HepG2 (cell line): ENCODE data around the gene EPS8L3. TPM values are rescaled to one million over a fixed set of nuclear protein-coding genes. Genes with fewer than 3 reads are reported as not detected.
"Not testable (repeated sequence)": the region's sequence is repeated elsewhere in the genome, so short reads cannot be mapped to it uniquely, and the experiment has no call there.

Experiments used
- ATAC-seq: fragments of 200-7000 bp; cut with Tn5 transposase; 3 replicates; pipeline ENCODE4 v1.9.1; 2020; ENCODE audit warnings: mild to moderate bottlenecking, moderate library complexity
- BruUV-seq: library from RNA; stranded (reverse); fragments of 400-500 nt; replicated peaks from 2 replicates; lab custom pipeline; 2021; lab: Mats Ljungman, UMichigan
- CTCF ChIA-PET: fragments of 300-600 bp; formaldehyde crosslinking; extraction: SDS; loops from one replicate; lab custom pipeline; 2021; ENCODE audit warnings: low total read pairs, inconsistent platforms, low intra/inter-chr PET ratio; lab: Yijun Ruan, JAX
- POLR2A ChIA-PET: fragments of 350-600 bp; sonication (Branson Sonifier 250); formaldehyde crosslinking; loops from one replicate; lab custom pipeline; 2020; ENCODE audit warnings: antibody characterized with exemption, inconsistent platforms; lab: Yijun Ruan, JAX
- DNase-seq: peaks from one replicate; pipeline ENCODE4 v3.0.0-alpha.2; 2015; ENCODE audit warnings: low spot score
- FAIRE-seq: peaks from 3 replicates; lab custom pipeline; 2011; peaks lifted over from hg19 to GRCh38; lab: Jason Lieb, UNC
- H2AFZ ChIP-seq: one replicate; pipeline ENCODE4 v1.6.1; 2011; ENCODE audit warnings: low read length, inconsistent platforms
- H3K27ac ChIP-seq: fragments of 300-600 bp; 3 replicates; pipeline ENCODE4 v1.8.0; 2011; ENCODE audit warnings: mixed run types, mild to moderate bottlenecking, mixed read lengths, low read length, inconsistent platforms; ENCODE audit not compliant: insufficient read depth; ENCODE audit errors: extremely low read length
- H3K27me3 ChIP-seq, 2 experiments: fragments of 200-600 bp in 1 of 2; 2 replicates in 1 of 2; 3 replicates in 1 of 2; pipeline versions ENCODE4 v1.6.0 to v1.8.0; 2011; ENCODE audit warnings: low read length in 2 of 2, mild to moderate bottlenecking in 2 of 2, moderate library complexity in 2 of 2, inconsistent platforms in 1 of 2; ENCODE audit not compliant: insufficient read depth in 2 of 2, control insufficient read depth in 1 of 2
- H3K36me3 ChIP-seq, 2 experiments: fragments of 200-600 bp in 1 of 2; replicated peaks in 1 of 2; 2 replicates in 1 of 2; 3 replicates in 1 of 2; pipeline versions ENCODE4 v1.5.1 to v1.8.0; 2011; ENCODE audit warnings: low read length in 2 of 2, inconsistent platforms in 1 of 2; ENCODE audit not compliant: insufficient read depth in 2 of 2, control insufficient read depth in 1 of 2
- H3K4me1 ChIP-seq: 2 replicates; pipeline ENCODE4 v1.5.1; 2012; ENCODE audit warnings: low read length, inconsistent platforms; ENCODE audit not compliant: insufficient read depth
- H3K4me2 ChIP-seq: 2 replicates; pipeline ENCODE4 v1.6.0; 2011; ENCODE audit warnings: low read depth, low read length, inconsistent platforms
- H3K4me3 ChIP-seq, 3 experiments: fragments of 200-600 bp in 1 of 3; sonication (generic), shearing (Covaris generic) in 1 of 3; replicated peaks in 1 of 3; 2 replicates each; pipeline ENCODE4 v1.5.1; 2011 to 2016; ENCODE audit warnings: low read length in 3 of 3, inconsistent platforms in 2 of 3, low read depth in 2 of 3, mild to moderate bottlenecking in 2 of 3, control low read depth in 1 of 3, mixed read lengths in 1 of 3; ENCODE audit not compliant: insufficient read depth in 1 of 3
- H3K79me2 ChIP-seq: one replicate; pipeline ENCODE4 v1.6.1; 2011; ENCODE audit warnings: low read length, inconsistent platforms; ENCODE audit not compliant: insufficient read depth
- H3K9ac ChIP-seq: 2 replicates; pipeline ENCODE4 v1.6.0; 2011; ENCODE audit warnings: mild to moderate bottlenecking, low read depth, low read length, inconsistent platforms; ENCODE audit not compliant: insufficient read depth
- H3K9me3 ChIP-seq: 2 replicates; pipeline ENCODE4 v1.5.1; 2012; ENCODE audit warnings: mild to moderate bottlenecking, low read length
- H4K20me1 ChIP-seq: 2 replicates; pipeline ENCODE4 v1.6.0; 2011; ENCODE audit warnings: inconsistent platforms, mild to moderate bottlenecking, low read length, moderate library complexity; ENCODE audit not compliant: insufficient read depth
- LRRFIP1 ChIP-seq: sonication (generic); formaldehyde crosslinking; conservative IDR thresholded peaks from 2 replicates; pipeline ENCODE4 v1.4.0; 2020; ENCODE audit warnings: missing genetic modification reagents
- SP5 ChIP-seq: IDR thresholded peaks from 2 replicates; pipeline ENCODE4 v1.6.1; 2016; ENCODE audit warnings: low read depth, borderline replicate concordance
- ZFX ChIP-seq: sonication (generic); formaldehyde crosslinking; IDR thresholded peaks from 2 replicates; pipeline ENCODE4 v1.4.0; 2020; ENCODE audit warnings: mild to moderate bottlenecking, low read depth, missing genetic modification reagents, moderate library complexity
- WGBS: methylation state at CpG from one replicate; pipeline ENCODE4 v1.1.6; 2017; ENCODE audit warnings: low lambda C conversion rate; 5-methylcytosine and 5-hydroxymethylcytosine counted together
- in situ Hi-C: cut with HindIII; loops from 2 replicates; pipeline ENCODE4 v1.10.0; 2017; ENCODE audit warnings: low pct_unique_long_range_greater_than_20kb; ENCODE audit not compliant: extremely low pct_ligation_motif_present
- intact Hi-C: fragments of 100-400 bp; cut with micrococcal nuclease; formaldehyde crosslinking; loops from one replicate; pipeline ENCODE4 v1.10.0; 2022; ENCODE audit not compliant: unreplicated experiment
- polyA plus RNA-seq, 8 experiments: library from polyadenylated mRNA; depleted of rRNA in 3 of 8; stranded (reverse) in 7 of 8; unstranded in 1 of 8; fragments of >200 nt; fragmentation: Illumina TruSeq in 4 of 8; extraction: Trizol in 4 of 8; gene quantifications; 2 replicates each; pipeline versions ENCODE4 v1.2.1 to v1.2.3, GENCODE V29; 2011 to 2016; ENCODE audit warnings: low read depth in 4 of 8, missing spikeins in 1 of 8, mixed read lengths in 1 of 8; ENCODE audit not compliant: insufficient read depth in 1 of 8
- total RNA-seq, 5 experiments: library from RNA; depleted of rRNA; stranded (reverse); fragments of >200 nt; fragmentation: Illumina TruSeq; extraction: Trizol; gene quantifications; 2 replicates each; pipeline ENCODE4 v1.2.3, GENCODE V29; 2016; ENCODE audit warnings: low read depth in 1 of 5

Gene EPS8L3
- total and polyA plus RNA-seq, 2 of the 13 experiments (the other 11 are each of a cell fraction or from before 2014, with no cell fraction given): 18.2 to 106 TPM

GRCh38 chr1:109767637-109768334 lies 4.1 kb upstream of the EPS8L3 start (continued):
- no peak for TF ChIP-seq LRRFIP1 (CRISPR knock-in tag)
- TF ChIP-seq SP5: no peak

GRCh38 chr1:109766991-109767636 lies 3.4 kb upstream of the EPS8L3 start:
- CTCF ChIA-PET, in situ Hi-C loops, H3K9me3 ChIP-seq, POLR2A ChIA-PET, FAIRE-seq, intact Hi-C loops, H3K27ac ChIP-seq, H3K4me3 ChIP-seq, ATAC-seq, DNase-seq, BruUV-seq, H3K9ac ChIP-seq, H2AFZ ChIP-seq, H3K36me3 ChIP-seq, H4K20me1 ChIP-seq, H3K4me2 ChIP-seq: not testable (repeated sequence)
- WGBS: 81% methylated on average over 17 of the region's 17 CpGs
- TF ChIP-seq ZFX: peak; percentile 15; the same call in 1 of the 2 replicates
- peaks cover 68% of the 10 kb centered on the region for H3K4me1 ChIP-seq
- H3K79me2 ChIP-seq: peaks cover 17% of the 10 kb centered on the region
- peaks cover 2 to 19% of the 10 kb centered on the region in 2 experiments; a peak in 3 of 5 replicates for H3K27me3 ChIP-seq
